Spleen (tissue), 7 donors: ENCODE measurements around the gene GNG4.

ENCODE experiments used
- CTCF ChIP-seq, 11 experiments: fragments of 200-600 bp in 7 of 11; fragments of 450-650 bp in 4 of 11; sonication (generic) in 4 of 11; IDR thresholded peaks in 8 of 11; conservative IDR thresholded peaks in 3 of 11; 1 replicate in 7 of 11; 2 replicates in 4 of 11; pipeline versions ENCODE4 v1.4.0 to v1.8.0; 2016 to 2021; ENCODE audit warnings: antibody characterized with exemption in 11 of 11, inconsistent platforms in 4 of 11, mild to moderate bottlenecking in 1 of 11
- POLR2A ChIP-seq, 3 donors: fragments of 450-650 bp; IDR thresholded peaks; one replicate each; pipeline ENCODE4 v1.5.1; 2017; ENCODE audit warnings: antibody characterized with exemption in 3 of 3, mild to moderate bottlenecking in 1 of 3
- donor health status: DM: no; HTN: no; CAD: no; lungs with moderate emphysema.
- donor health status: DM: no; HTN: no; CAD: no.
- donor health status: DM: no; HTN: no; CAD: no.

- TF ChIP-seq CTCF (IDR thresholded peaks at IDR 0.05 in 8 of 11, conservative IDR thresholded peaks at IDR 0.05 in 3 of 11) (no peak), POLR2A (IDR thresholded peaks at IDR 0.05) (no peak)
Measured at GRCh38 chr1:235657269-235657668, 7.7 kb upstream of the GNG4 start.
